OCI-LY3 (cell line): ENCODE results near the gene ZNF24.

ENCODE experiments used
- H2AFZ ChIP-seq: fragments of 200-600, 300-600 bp; shearing (Covaris generic); 2 replicates; pipeline ENCODE4 v1.6.0; 2014; ENCODE audit warnings: antibody characterized with exemption, low read depth, low read length
- H3K27ac ChIP-seq: fragments of 200-600, 300-600 bp; sonication (generic); 2 replicates; pipeline ENCODE4 v1.5.1; 2014; ENCODE audit warnings: mild to moderate bottlenecking, low read length, moderate library complexity, mixed read lengths
- H3K27me3 ChIP-seq: fragments of 200-600, 300-600 bp; sonication (generic); 2 replicates; pipeline ENCODE4 v1.6.1; 2014; ENCODE audit warnings: low read depth, low read length, mixed read lengths
- H3K36me3 ChIP-seq: fragments of 200-600, 300-600 bp; sonication (generic); replicated peaks from 2 replicates; pipeline ENCODE3; 2014; ENCODE audit warnings: low read depth, low read length, mixed read lengths
- H3K4me1 ChIP-seq: fragments of 300-600, 200-600 bp; sonication (generic); 2 replicates; pipeline ENCODE4 v1.6.1; 2014; ENCODE audit warnings: low read length, mixed read lengths
- H3K4me2 ChIP-seq: fragments of 200-600, 300-600 bp; sonication (generic); 2 replicates; pipeline ENCODE4 v1.6.1; 2014; ENCODE audit warnings: low read length, mixed read lengths
- H3K4me3 ChIP-seq: fragments of 300-600, 200-600 bp; sonication (generic); 2 replicates; pipeline ENCODE4 v1.5.1; 2014; ENCODE audit warnings: antibody characterized with exemption, mild to moderate bottlenecking, low read length, moderate library complexity
- H3K79me2 ChIP-seq: fragments of 300-600, 200-600 bp; shearing (Covaris generic); 2 replicates; pipeline ENCODE4 v1.6.1; 2014; ENCODE audit warnings: mild to moderate bottlenecking, low read length, mixed read lengths
- H3K9ac ChIP-seq: fragments of 300-600, 200-600 bp; shearing (Covaris generic); 2 replicates; pipeline ENCODE4 v1.6.0; 2014; ENCODE audit warnings: mild to moderate bottlenecking, low read length, moderate library complexity
- H3K9me3 ChIP-seq: fragments of 200-600, 300-600 bp; shearing (Covaris generic); 2 replicates; pipeline ENCODE4 v1.6.1; 2014; ENCODE audit warnings: low read length, mixed read lengths; ENCODE audit not compliant: insufficient read depth
- H4K20me1 ChIP-seq: fragments of 200-600, 300-600 bp; sonication (generic); 2 replicates; pipeline ENCODE4 v1.6.1; 2016; ENCODE audit warnings: low read length, mixed read lengths; ENCODE audit not compliant: insufficient read depth
- EZH2phosphoT487 ChIP-seq: fragments of 200-600 bp; shearing (Covaris generic); IDR thresholded peaks from 2 replicates; pipeline ENCODE4 v1.6.1; 2018; ENCODE audit warnings: antibody characterized with exemption, mixed run types, low read depth
- TF ChIP-seq, protein P1 (sequence below): fragments of 200-600, 300-600 bp; sonication (generic); IDR thresholded peaks from 2 replicates; pipeline ENCODE4 v1.5.1; 2014; ENCODE audit warnings: antibody characterized with exemption, low read length, low read depth

The ZNF24 gene

DNA sequence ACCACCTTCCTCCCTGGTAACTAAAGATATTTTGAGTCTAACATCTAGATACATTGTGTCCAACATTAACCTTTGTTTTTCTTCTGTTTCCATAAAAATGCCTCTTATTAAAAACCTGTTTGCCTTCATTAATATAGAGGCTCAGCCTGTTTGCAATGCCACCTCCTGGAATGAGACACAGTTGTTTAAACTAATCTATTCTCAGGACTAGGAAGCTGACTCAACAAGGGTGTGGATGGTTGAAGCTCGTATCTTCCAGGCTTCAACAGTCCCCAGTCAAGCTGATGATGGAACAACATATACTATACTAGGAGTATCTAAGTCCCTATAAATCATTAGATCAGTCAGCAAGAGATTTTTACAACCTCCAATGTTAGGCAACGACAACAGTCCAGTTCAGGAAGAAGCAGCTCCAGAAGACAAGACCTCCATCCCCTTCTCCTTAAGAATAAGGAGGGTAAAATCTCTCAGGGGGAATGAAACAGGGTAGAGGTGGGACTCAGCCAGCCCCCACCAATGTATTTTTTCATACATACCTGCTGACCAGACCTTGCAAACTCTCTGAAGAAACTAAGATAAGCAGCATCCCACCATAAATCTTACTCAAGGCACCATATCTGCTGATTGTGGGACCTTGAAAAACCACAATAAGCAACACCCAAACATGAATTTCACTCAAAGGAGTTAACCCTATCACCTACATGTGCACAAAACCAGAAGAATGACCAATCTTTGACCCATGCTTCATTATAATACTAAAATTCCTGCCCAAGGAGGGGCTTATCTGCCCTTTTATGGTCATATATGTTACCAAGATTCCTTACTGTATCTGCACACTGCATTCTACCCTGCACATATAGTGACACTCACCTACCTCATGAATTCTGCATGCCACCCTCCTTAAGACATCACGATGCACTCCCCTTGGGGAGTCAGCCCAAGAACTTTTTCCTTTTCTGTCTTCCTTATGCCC lies 21.4 kb downstream of the ZNF24 start:
- Histone ChIP-seq H3K4me1 (no peaks in the 10 kb centered on the region), H3K79me2 (no peaks in the 10 kb centered on the region), H3K27me3 (no peaks in the 10 kb centered on the region), H4K20me1 (no peaks in the 10 kb centered on the region), H3K4me3 (no peak overlapping the region), H3K9ac (no peak overlapping the region), H3K4me2 (no peak overlapping the region), H3K36me3 (no peaks in the 10 kb centered on the region), H2AFZ (no peak overlapping the region), H3K27ac (no peak overlapping the region), H3K9me3 (no peaks in the 10 kb centered on the region)
- no peak for TF ChIP-seq EZH2phosphoT487
- TF ChIP-seq, protein P1, sequence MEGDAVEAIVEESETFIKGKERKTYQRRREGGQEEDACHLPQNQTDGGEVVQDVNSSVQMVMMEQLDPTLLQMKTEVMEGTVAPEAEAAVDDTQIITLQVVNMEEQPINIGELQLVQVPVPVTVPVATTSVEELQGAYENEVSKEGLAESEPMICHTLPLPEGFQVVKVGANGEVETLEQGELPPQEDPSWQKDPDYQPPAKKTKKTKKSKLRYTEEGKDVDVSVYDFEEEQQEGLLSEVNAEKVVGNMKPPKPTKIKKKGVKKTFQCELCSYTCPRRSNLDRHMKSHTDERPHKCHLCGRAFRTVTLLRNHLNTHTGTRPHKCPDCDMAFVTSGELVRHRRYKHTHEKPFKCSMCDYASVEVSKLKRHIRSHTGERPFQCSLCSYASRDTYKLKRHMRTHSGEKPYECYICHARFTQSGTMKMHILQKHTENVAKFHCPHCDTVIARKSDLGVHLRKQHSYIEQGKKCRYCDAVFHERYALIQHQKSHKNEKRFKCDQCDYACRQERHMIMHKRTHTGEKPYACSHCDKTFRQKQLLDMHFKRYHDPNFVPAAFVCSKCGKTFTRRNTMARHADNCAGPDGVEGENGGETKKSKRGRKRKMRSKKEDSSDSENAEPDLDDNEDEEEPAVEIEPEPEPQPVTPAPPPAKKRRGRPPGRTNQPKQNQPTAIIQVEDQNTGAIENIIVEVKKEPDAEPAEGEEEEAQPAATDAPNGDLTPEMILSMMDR: no peak

GRCh38 chr18:35311496-35311895 lies 32.7 kb downstream of the ZNF24 start:
- no peaks in the 10 kb centered on the region for H3K27me3 ChIP-seq
- H3K79me2 ChIP-seq: no peaks in the 10 kb centered on the region
- H4K20me1 ChIP-seq: no peaks in the 10 kb centered on the region
- H3K27ac ChIP-seq: no peak overlapping the region
- H3K9me3 ChIP-seq: peaks cover 36% of the 10 kb centered on the region
- H2AFZ ChIP-seq: no peak overlapping the region
- no peak overlapping the region for H3K9ac ChIP-seq
- H3K4me3 ChIP-seq: no peak overlapping the region
- H3K4me2 ChIP-seq: no peak overlapping the region
- no peaks in the 10 kb centered on the region for H3K4me1 ChIP-seq
- TF ChIP-seq EZH2phosphoT487: no peak
- TF ChIP-seq, protein P1: no peak
- H3K36me3 ChIP-seq: peaks cover 46% of the 10 kb centered on the region

GRCh38 chr18:35306588-35307250 lies 37.5 kb downstream of the ZNF24 start:
- Histone ChIP-seq H3K79me2 (peaks cover 14% of the 10 kb centered on the region), H3K9ac (no peak overlapping the region), H3K4me2 (no peak overlapping the region), H3K9me3 (peaks cover 78% of the 10 kb centered on the region), H3K27ac (no peak overlapping the region), H3K4me3 (no peak overlapping the region), H3K27me3 (no peaks in the 10 kb centered on the region), H3K4me1 (no peaks in the 10 kb centered on the region), H4K20me1 (no peaks in the 10 kb centered on the region), H3K36me3 (peaks cover 88% of the 10 kb centered on the region), H2AFZ (no peak overlapping the region)
- no peak for TF ChIP-seq EZH2phosphoT487
- TF ChIP-seq, protein P1: no peak

GRCh38 chr18:35303610-35304009 lies 40.6 kb downstream of the ZNF24 start:
- Histone ChIP-seq H3K27ac (no peak overlapping the region), H3K9me3 (peaks cover 75% of the 10 kb centered on the region), H3K79me2 (peaks cover 33% of the 10 kb centered on the region), H3K4me2 (no peak overlapping the region), H3K4me1 (no peaks in the 10 kb centered on the region), H3K9ac (no peak overlapping the region), H3K4me3 (no peak overlapping the region), H2AFZ (no peak overlapping the region), H3K36me3 (peaks cover 98% of the 10 kb centered on the region), H4K20me1 (no peaks in the 10 kb centered on the region), H3K27me3 (no peaks in the 10 kb centered on the region)
- TF ChIP-seq, protein P1: no peak
- no peak for TF ChIP-seq EZH2phosphoT487
